Ammon's horn (tissue), 1 donor: ENCODE measurements around the gene ANKRD11.

Experiments
- DNase-seq: peaks from one replicate; pipeline ENCODE4 v3.0.0-alpha.2; 2016; ENCODE audit warnings: low spot score

ANKRD11 gene

DNA sequence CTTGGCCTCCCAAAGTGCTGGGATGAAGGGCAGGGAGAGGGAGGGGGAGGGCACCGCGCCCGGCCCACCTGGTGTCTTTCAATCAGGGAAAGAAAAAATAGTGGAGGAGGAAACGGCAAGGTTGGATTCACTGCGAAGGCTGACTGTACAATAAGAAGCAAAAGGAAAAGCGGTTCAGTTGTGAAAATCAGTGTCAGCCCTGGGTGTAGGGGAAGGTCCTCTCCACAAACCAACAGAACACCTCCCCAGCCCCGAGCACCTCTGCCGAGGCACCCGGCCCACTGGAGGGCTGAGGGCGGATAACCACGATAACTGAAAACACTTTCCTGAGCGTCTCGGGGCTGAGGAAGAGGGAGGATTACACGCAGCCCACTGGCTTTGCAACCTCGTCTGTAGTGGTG lies 16.4 kb upstream of the ANKRD11 start:
- DNase-seq, result no peak

DNA sequence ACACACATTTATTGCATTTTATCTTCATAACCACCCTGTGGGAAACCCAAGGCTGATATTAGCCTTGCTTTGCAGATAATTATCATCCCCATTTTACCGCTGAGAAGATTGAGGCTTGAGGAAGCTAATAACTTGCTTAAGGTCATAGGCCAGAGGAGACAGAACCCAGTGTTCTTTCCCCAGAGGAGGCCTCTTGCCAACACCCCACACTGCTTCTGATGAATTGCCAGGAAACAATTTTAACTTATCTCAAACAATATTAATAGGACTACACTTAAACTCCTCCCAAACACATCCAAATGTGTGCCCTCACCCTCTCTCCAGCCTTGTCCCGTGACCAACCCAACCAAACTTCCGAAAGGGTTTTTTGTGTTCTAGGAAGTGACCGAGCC lies 15.7 kb upstream of the ANKRD11 start:
- no peak for DNase-seq

DNA sequence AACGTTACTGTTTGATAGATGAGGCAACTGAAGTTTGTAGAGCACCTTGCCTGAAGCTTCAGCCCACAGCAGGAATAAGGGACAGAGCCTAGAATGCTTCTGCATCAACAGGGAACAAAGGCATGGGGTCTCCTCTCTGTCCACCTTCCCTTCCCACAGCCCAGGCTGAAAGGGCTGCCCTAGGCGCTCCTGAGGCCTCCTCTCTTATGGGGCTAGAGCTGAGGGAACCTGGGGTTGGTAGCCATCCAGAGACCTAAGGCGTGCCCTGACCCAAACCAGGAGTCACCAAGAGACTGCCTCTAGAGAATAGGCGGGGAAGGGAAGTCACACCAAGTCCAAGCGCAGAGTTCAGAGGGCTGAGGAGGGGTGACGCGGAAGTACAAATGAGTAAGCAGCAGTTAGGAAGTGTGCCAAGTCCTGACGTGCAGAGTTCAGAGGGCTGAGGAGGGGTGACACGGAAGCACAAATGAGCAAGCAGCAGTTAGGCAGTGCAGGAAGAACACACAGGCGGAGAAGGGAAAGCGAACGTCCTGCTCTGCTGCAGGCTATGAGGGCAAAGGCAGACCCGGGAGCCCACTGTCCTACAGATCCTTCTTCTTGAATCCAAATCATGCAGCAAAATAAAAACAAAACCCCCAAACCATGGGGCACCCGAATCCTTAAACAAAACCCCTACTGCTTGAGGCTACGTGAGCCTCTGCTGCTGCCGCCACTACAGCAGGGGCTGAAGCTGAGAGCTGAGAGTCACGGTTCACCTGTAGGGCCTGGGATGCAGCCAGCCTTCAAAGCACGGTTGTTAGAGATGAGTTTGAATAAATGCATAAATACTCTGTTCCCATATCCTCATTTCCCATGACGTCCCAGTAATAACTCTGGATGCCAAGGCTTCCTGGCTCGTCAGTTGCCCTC lies 15.1 kb upstream of the ANKRD11 start:
- peak; percentile 86 for DNase-seq

DNA sequence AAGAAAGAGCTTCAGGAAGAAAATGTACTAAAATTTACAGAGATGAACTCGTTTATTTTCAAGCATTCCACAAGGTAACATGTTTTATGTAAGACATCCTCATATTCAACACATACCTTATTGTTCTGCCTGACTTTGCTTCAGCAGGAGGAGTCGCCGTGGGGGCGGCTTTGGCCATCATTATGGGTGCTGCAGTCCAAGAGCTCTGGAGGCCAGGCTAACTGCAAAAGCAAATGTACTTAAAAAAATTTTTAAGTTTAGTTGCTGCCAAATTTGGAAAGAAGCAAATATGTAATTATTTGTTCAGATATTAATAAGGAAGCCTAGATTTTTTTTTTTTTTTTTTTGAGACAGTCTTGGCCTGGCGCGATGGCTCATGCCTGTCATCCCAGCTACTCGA lies 13.7 kb upstream of the ANKRD11 start:
- no peak for DNase-seq

DNA sequence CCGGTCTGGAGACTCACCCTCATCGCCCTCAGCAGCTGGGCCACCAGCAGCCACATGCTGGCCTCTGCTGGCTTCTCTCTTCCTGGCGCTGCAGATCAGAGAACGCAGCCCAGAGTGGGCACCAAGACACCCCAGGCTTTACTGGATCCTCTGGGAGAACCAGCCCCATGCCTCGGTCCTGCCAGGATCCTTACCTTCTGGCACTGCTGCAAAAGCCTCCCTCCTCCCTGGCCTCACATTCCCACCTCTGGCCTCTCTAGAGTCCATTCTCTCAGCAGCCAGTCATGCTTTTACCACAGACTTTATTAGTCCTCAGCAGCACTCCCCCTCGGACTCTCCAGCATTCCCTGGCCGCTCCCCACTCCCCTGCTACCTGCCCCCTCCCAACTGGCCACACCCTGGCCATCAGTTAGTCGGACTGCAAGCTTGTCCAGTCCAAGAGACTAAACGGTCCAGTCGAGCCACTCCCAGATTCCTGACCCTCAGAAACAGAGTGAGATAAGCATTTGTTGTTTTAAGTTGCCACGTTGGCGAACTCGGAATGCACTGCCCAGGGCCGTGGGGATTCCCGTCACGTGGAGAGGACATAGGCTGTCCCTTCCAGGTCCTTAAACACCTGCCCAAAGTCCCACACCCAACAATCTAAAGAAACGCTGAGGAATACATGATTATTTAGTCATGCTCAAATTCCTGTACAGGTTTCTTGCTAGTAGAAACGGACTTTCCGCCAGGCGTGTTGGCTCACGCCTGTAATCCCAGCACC lies 11.9 kb upstream of the ANKRD11 start:
- DNase-seq, result no peak

DNA sequence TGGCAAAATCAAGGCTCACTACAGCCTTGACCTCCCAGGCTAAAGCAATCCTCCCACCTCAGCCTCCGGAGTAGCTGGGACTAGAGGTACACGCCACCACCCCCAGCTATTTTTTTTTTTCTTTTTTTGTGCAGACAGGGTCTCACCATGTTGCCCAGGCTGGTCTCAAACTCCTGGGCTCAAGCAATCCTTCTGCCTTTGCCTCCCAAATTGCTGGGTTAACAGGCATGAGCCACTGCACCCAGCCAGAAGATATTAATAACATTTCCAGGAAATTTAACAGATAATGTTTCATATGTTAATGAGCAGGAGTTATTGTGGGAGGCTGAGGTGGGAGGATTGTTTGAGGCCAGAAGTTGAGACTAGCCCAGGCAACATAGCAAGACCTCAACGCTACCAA lies 9.4 kb upstream of the ANKRD11 start:
- DNase-seq, result no peak

DNA sequence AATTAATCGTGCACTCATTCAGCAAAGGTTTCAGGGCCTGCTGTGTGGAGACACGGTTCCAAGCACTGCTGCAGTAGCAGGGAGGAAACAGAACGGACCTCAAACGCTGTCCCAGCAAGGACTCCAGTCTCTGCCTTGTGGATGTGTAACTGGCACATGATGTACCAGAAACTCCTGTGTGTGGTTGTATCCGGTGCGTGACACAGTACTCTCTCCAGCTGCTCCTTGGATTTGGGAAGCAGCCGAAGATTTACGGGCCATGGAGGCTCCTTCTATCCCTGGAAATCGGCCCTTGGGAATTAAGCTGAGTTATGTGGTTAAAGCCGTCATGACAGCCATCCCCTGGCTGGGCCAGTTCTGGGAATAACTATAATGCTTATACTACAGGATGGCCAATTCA lies 8.5 kb upstream of the ANKRD11 start:
- DNase-seq, result no peak

DNA sequence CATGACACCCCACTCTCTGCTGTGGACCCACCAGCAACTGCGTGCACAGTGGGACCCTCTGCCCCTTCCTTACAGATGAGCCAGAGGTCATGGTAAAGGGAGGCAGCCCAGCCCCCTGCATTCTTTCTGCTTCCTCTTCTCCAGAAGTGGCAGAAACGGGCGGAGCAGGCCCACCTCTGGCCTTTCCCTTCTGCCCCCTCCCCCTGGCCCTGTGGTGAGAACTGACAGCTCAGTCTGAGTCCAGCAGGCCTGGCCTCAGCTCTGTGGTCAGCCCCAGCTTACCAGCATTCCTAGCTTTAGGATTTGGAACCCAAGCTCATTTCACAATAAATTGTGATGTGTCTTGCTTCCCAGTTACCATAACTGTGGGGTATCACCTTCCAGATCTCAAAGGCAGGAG lies 4.8 kb upstream of the ANKRD11 start:
- no peak for DNase-seq

DNA sequence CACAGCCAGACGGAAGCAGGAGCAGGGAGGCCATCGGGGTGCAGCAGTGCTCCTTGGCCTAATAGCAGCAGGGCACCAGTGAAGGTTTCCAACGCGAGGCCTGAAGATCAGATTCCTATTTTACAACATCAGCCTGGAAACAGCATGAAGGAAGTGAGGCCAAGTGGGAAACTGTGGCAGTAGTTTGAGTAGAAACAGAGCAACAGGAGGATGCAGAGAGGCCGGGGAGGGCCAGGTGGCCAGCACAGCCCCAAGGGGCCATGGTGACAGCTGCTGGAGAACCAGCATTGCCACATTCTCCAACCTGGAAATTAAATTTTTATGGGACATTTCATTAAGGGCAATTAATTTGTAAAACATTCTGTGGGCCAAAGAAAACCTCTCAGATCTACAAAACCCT lies 3.4 kb upstream of the ANKRD11 start:
- no peak for DNase-seq

DNA sequence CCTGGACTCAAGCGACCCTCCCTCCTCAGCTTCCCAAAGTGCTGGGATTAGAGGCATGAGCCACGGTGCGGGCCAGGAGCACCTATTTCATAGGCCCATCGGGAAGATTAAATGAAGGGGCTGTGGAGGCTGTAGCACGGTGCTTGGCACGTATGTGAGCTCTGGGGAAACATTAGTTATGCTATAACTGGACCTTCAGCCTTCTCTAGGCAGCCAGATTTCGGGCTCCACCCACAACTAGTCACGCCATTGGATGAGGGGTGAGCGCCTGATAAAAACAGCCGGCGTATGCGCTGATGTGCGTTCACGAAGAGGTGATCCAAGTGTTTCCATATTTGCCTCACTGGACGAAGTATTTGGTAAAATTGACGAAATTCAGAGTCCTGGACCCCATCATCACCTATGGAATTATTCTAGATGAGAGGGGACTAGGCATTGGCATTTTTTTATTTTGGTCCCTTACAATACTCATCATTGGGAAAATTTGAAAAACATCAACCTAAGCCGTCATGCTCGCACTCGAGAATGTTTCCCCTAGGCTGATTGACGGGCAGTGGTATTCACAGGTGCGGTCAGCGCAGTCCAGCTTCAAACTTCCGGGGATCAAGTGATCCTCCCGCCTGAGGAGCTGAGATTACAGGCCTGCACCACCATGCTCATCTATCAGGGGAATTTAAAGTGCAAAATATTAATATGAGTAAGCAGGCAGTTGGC lies 1.8 kb upstream of the ANKRD11 start:
- DNase-seq, result no peak

DNA sequence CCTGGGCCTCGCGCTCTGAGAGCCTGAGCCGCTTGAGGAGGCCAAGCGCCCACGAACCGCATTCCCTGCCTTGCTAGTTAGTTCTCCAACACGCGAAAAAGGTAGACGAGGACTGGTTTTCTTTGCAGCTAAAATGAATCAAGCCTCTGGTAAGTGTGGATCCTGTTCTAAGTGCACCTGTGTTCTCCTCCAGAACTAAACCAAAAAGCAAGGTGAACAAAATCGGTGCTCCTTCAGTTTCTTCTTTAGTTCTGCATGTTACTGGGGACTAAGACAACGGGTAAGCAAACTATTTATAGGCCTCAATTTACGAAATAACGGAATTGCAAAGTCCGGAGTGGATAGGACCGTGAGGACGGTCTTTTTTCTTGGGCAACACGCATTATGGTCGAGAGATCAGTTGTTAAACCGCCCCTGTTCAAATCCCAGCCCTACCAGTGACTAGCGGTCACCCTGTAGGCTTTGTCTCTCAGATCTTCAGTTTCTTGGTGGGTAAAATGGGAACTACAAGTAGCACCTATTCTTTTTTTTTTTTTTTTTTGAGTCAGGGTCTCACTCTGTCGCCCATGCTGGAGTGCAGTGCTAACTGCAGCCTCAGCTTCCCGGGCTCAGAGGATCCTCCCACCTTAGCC lies 993 bp upstream of the ANKRD11 start:
- DNase-seq, result no peak

DNA sequence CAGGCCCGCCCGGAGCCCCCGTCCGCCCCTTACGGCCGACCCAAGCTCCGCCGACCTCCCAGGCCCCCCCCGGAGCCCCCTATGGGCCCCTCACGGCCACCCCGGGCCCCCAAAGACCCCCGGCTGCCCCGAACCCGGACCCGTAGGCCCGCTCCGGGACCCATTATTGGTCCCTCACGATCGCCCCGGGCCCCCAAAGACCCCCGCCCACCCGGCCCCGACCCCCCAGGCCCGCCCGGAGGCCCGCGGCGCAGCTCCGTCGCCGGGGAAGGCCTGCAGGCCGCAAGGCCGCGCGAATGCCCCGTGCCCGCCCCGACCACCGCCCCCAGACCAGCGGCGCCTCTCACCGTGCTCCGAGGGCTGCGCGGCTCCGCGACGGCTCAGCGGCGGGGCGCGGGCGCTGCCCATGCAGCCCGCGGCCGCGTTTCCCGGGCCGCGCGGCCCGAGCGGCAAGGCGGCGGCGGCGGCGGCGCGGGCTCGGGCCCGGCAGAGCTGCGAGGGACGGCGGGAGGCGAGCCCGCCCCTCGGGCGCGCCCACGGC lies 393 bp downstream of the ANKRD11 start:
- no peak for DNase-seq

DNA sequence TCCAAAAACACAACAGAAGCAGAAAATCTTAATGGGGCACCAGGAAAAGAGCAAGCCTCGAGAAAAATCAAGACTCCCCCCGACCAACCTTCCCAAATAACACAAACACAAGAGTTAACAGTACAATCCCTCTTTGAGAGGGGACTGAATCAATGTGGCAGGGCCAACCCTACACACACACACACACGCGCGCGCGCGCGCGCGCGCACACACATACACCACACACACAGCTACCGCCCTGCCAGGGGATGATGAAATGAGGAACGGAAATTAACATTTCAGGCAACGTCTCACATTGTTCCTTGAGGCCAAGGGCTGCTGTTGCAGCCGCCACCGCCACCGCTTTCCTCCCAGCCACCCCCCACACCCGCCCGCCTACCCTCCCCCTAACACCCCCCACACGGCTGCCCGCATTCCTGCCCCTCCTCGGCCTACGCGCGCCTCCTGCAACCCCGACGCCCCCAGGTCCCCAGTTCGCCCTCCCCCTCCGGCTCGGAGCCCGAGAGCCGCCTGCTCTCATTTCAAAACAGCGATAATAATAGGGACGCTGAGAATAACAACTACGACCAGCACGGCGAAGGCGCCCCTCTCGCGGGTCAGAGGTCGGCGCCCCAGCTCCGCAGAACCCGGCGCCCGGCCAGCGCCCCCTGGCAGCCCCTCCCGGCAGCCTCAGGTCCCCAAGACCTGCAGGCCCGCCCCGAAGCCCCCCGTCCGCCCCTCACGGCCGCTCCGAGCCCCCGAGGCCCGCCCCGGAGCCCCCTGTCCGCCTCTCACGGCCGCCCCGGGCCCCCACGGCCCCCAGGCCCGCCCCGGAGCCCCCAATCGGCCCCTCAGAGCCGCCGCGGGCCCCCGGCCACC lies 1.1 kb downstream of the ANKRD11 start:
- peak; percentile 89 for DNase-seq

DNA sequence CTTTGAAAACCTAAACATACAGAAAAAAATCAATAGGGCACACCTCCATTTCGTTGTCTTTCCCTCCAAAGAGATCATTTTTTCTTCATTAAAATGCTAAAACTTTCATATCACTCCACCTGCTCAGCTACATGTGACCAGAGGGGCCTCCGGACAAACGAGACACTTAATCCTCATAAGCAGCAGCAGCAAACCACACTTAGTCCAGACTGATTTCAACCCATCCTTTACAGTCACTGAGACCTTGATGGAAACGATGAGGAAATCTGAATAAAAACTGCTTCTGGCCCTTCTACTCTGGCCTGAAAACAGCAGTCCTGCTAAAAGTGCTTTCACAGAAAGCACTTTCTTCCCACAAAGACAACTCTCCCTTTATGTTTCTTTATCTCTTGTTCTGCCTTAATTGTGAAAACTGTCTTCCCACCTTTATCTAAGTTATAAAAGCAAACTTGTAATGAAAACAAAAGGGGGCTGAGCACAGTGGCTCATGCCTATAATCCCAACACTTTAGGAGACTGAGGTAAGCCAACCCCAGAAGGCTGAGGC lies 4.6 kb downstream of the ANKRD11 start:
- no peak for DNase-seq

DNA sequence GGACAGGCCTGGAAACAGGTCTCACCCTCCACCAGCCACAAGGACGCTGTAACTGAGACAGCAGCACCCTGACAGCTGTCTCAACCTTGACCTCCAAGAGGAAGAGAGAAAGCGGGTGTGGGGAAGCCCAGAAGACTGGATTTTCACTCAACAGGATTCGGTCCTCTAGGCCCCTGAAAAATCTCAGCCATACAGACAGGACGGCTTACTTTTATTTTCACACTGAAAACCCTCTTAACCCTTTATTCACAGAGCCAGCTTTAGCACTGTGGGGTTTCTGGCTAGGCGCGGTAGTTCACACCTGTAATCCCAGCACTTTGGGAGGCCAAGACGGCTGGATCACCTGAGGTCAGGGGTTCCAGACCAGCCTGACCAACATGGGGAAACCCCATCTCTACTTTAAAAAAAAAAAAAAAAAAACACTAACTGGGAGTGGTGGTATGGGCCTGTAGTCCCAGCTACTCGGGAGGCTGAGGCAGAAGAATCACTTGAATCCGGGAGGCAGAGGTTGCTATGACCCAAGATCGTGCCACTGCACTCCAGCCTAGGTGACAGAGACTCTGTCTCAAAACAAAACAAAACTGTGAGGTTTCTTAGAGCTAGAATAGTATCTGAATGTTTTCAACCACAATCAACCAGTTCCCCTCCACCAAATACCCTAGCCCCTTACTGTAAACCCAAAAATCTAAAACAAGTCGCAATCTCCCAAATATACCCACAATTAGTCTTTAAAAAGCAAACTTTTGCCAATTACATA lies 5.3 kb downstream of the ANKRD11 start:
- no peak for DNase-seq

DNA sequence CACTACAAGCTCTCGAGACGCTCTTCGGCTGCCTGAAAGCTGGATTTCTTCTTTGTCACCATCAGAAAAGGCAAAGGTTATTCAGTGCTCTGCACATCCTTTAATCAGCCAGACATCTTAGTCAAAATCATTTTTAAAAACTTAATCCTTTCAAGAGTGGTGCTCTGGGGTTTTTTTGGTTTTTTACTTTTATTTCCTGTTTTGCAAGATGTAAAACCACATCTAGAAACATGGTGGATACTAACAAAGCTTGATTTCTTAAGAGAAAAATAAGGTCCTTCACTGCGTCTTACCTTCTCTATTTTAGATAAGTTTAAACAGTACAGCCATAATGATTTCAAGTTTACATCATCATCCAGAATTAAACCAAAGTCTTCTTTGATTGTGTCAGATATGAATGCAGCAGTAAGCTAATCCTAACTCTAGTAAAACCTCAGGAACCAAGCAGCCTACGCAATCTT lies 6.3 kb downstream of the ANKRD11 start:
- no peak for DNase-seq

DNA sequence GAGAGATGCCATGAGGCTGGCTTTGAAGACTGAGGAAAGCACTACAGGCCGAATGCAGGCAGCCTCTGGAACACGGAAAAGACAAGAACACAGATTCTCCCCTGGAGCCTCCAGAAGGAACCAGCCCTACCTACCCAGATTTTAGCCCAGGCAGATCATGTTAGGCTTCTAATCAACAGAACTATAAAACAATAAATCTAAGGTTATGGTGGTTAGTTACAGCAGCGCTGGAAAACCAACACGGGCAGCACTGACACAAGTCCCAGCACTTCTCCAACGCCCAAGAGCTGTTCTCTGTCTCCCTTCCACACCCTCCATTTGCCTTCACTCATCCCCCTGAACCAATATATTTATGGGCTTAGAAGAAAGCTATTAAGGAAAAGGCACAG lies 7.5 kb downstream of the ANKRD11 start:
- no peak for DNase-seq

DNA sequence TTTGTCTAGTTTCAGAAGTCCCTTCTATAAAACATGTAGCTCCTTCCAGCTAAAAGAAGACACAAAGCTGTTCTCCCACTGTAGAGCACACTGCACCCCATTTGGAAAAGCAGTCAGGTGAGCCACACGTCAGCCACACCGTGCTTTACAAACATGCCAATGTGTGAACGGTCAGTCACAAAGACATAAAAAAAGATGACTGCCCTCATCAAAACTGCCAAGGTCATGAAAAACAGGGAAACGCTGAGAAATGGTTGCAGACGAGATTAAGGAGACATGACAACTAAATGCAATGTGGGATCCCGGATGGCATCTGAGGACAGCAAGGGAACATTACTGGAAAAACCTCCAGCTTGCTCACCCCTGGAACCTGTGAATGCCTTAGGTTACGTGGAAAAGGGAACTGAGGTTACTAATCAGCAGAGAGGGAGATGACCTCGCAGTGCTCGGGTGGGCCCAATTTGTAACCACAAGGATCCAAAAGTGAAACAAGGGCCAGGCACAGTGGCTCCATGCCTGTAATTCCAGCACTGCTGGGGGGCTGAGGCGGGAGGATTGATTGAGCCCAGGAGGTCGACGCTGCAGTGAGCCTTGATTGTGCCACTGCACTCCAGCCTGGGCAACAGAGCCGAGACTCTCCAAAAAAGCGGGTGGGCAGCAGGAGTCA lies 8.1 kb downstream of the ANKRD11 start:
- DNase-seq, result no peak

DNA sequence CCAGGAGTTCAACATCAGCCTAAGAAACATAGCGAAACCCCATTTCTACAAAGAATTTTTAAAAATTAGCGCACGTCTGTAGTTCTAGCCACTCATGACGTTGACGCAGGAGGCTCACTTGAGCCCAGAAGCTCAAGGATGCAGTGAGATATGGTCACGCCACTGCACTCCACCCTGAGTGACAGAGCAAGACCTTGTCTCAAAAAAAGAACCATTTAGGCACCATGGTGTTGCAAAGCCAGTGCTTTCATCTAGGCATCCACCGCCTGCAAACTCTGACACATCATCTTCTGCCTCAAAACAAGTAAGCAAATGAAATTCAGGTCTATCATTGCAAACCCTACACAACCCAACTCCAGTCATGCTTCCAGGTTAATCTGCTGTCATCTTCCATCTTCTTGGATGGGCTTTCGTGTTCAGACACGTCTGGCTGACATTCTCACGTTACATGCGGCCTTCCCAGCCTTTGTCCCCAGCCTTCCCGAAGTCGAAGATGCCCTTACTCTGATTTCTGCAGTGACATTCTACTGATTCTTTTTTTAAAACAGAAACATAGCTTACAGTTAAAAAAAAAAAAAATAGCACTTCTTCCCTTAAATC lies 8.9 kb downstream of the ANKRD11 start:
- no peak for DNase-seq
